Liver (tissue), 3 donors: Measurements from ENCODE around the gene GLIPR1.

Experiments used
- ATF3 ChIP-seq: IDR thresholded peaks from 2 replicates; pipeline ENCODE4 v1.6.1; 2016; ENCODE audit warnings: antibody characterized with exemption
- CTCF ChIP-seq: fragments of 150-350 bp; IDR thresholded peaks from 2 replicates; pipeline ENCODE4 v1.5.1; 2017; ENCODE audit warnings: improper control_type of control experiment, low read depth, low read length; ENCODE audit not compliant: missing input control
- EGR1 ChIP-seq, 2 donors: IDR thresholded peaks; 2 replicates each; pipeline ENCODE4 v1.6.1; 2016 to 2018; ENCODE audit warnings: antibody characterized with exemption in 2 of 2, low read depth in 2 of 2
- FOXA1 ChIP-seq: IDR thresholded peaks from 2 replicates; pipeline ENCODE4 v1.6.1; 2016; ENCODE audit warnings: antibody characterized with exemption
- GABPA ChIP-seq, 2 donors: IDR thresholded peaks in 1 of 2; conservative IDR thresholded peaks in 1 of 2; 2 replicates each; pipeline ENCODE4 v1.6.1; 2016; ENCODE audit warnings: antibody characterized with exemption in 2 of 2, mild to moderate bottlenecking in 1 of 2, moderate library complexity in 1 of 2
- HNF4G ChIP-seq: IDR thresholded peaks from 2 replicates; pipeline ENCODE4 v1.6.1; 2016; ENCODE audit warnings: antibody characterized with exemption
- JUND ChIP-seq, 2 donors: IDR thresholded peaks; 2 replicates each; pipeline ENCODE4 v1.6.1; 2016; ENCODE audit warnings: antibody characterized with exemption in 2 of 2
- MAX ChIP-seq: IDR thresholded peaks from 2 replicates; pipeline ENCODE4 v1.6.1; 2016; ENCODE audit warnings: antibody characterized with exemption
- NR2F2 ChIP-seq: IDR thresholded peaks from 2 replicates; pipeline ENCODE4 v1.6.1; 2016; ENCODE audit warnings: antibody characterized with exemption
- REST ChIP-seq: IDR thresholded peaks from 2 replicates; pipeline ENCODE4 v1.6.1; 2016; ENCODE audit warnings: antibody characterized with exemption, mild to moderate bottlenecking
- SP1 ChIP-seq: IDR thresholded peaks from 2 replicates; pipeline ENCODE4 v1.6.1; 2018; ENCODE audit warnings: antibody characterized with exemption, mild to moderate bottlenecking
- TAF1 ChIP-seq: conservative IDR thresholded peaks from 2 replicates; pipeline ENCODE4 v1.6.1; 2016; ENCODE audit warnings: antibody characterized with exemption, mild to moderate bottlenecking
- YY1 ChIP-seq: IDR thresholded peaks from 2 replicates; pipeline ENCODE4 v1.6.1; 2016; ENCODE audit warnings: antibody characterized with exemption, mild to moderate bottlenecking
- ZBTB33 ChIP-seq: IDR thresholded peaks from 2 replicates; pipeline ENCODE4 v1.6.1; 2016; ENCODE audit warnings: antibody characterized with exemption
- donor health status: healthy.
- donor health status: healthy.

- TF ChIP-seq TAF1 = no peak
- no peak for TF ChIP-seq CTCF
- no peak for TF ChIP-seq HNF4G
- no peak for TF ChIP-seq JUND (IDR thresholded peaks at IDR 0.05)
- TF ChIP-seq GABPA (IDR thresholded peaks at IDR 0.05 in 1 of 2, conservative IDR thresholded peaks at IDR 0.05 in 1 of 2) = no peak
- no peak for TF ChIP-seq MAX
- TF ChIP-seq SP1 = no peak
- no peak for TF ChIP-seq ZBTB33
- TF ChIP-seq EGR1 (IDR thresholded peaks at IDR 0.05; ENCODE audit: low read depth in 2 of 2) = no peak
- no peak for TF ChIP-seq REST
- TF ChIP-seq FOXA1 = no peak
- no peak for TF ChIP-seq NR2F2
- no peak for TF ChIP-seq ATF3
- no peak for TF ChIP-seq YY1
Measured at GRCh38 chr12:75483431-75483830, 2.9 kb downstream of the GLIPR1 start.
